MM.1S (cell line): ENCODE results near the gene HES5.

Experiments used
- DNase-seq: peaks from one replicate; pipeline ENCODE4 v3.0.0-alpha.2; 2015
- H2AFZ ChIP-seq: fragments of 300-600 bp; sonication (generic); 2 replicates; pipeline ENCODE4 v1.6.0; 2016; ENCODE audit warnings: antibody characterized with exemption, low read length
- H3F3A ChIP-seq: fragments of 300-600 bp; sonication (generic); 2 replicates; pipeline ENCODE4 v1.6.1; 2016; ENCODE audit warnings: mild to moderate bottlenecking, antibody characterized with exemption, low read length, moderate library complexity, mixed read lengths; ENCODE audit not compliant: insufficient read depth
- H3K27ac ChIP-seq: fragments of 300-600 bp; sonication (generic); 2 replicates; pipeline ENCODE4 v1.5.1; 2016; ENCODE audit warnings: mild to moderate bottlenecking, low read length
- H3K27me3 ChIP-seq: fragments of 300-600 bp; sonication (generic); replicated peaks from 2 replicates; pipeline ENCODE4 v1.6.0; 2016; ENCODE audit warnings: low read length; ENCODE audit not compliant: insufficient read depth
- H3K36me3 ChIP-seq: fragments of 300-600 bp; sonication (generic); replicated peaks from 2 replicates; pipeline ENCODE4 v1.6.1; 2016; ENCODE audit warnings: mild to moderate bottlenecking, low read length, mixed read lengths; ENCODE audit not compliant: insufficient read depth
- H3K4me1 ChIP-seq: fragments of 300-600 bp; sonication (generic); 2 replicates; pipeline ENCODE4 v1.6.1; 2016; ENCODE audit warnings: low read length, mixed read lengths
- H3K4me2 ChIP-seq: fragments of 300-600 bp; sonication (generic); 2 replicates; pipeline ENCODE4 v1.6.0; 2016; ENCODE audit warnings: low read depth, low read length
- H3K4me3 ChIP-seq: fragments of 300-600 bp; sonication (generic); 2 replicates; pipeline ENCODE4 v1.5.1; 2016; ENCODE audit warnings: low read length, mixed read lengths
- H3K79me2 ChIP-seq: fragments of 300-600 bp; sonication (generic); 2 replicates; pipeline ENCODE4 v1.6.1; 2016; ENCODE audit warnings: mixed run types, low read length, mixed read lengths
- H3K9ac ChIP-seq: fragments of 300-600 bp; sonication (generic); 2 replicates; pipeline ENCODE4 v1.6.1; 2016; ENCODE audit warnings: low read length, mixed read lengths
- H3K9me2 ChIP-seq: fragments of 300-600 bp; sonication (generic); replicated peaks from 2 replicates; pipeline ENCODE4 v1.6.1; 2016; ENCODE audit warnings: mild to moderate bottlenecking, low read length, mixed read lengths; ENCODE audit not compliant: insufficient read depth
- H3K9me3 ChIP-seq: fragments of 300-600 bp; sonication (generic); replicated peaks from 2 replicates; pipeline ENCODE4 v1.6.1; 2016; ENCODE audit warnings: mild to moderate bottlenecking, low read length, mixed read lengths; ENCODE audit not compliant: insufficient read depth
- H4K20me1 ChIP-seq: fragments of 300-600 bp; sonication (generic); 2 replicates; pipeline ENCODE4 v1.6.1; 2016; ENCODE audit warnings: mild to moderate bottlenecking, low read length, moderate library complexity, mixed read lengths; ENCODE audit not compliant: insufficient read depth
- EZH2 ChIP-seq: fragments of 300-600 bp; sonication (generic); optimal IDR thresholded peaks from 2 replicates; pipeline ENCODE3; 2017; ENCODE audit warnings: low read depth, mild to moderate bottlenecking, antibody characterized with exemption, low read length, mixed read lengths
- EZH2phosphoT487 ChIP-seq: fragments of 300-600 bp; sonication (generic); IDR thresholded peaks from 2 replicates; pipeline ENCODE4 v1.6.1; 2018; ENCODE audit warnings: antibody characterized with exemption, low read length
- TF ChIP-seq, protein P1 (sequence below): fragments of 300-600 bp; sonication (generic); IDR thresholded peaks from 2 replicates; pipeline ENCODE4 v1.5.1; 2016; ENCODE audit warnings: antibody characterized with exemption, low read length, mixed read lengths

The HES5 gene

DNA sequence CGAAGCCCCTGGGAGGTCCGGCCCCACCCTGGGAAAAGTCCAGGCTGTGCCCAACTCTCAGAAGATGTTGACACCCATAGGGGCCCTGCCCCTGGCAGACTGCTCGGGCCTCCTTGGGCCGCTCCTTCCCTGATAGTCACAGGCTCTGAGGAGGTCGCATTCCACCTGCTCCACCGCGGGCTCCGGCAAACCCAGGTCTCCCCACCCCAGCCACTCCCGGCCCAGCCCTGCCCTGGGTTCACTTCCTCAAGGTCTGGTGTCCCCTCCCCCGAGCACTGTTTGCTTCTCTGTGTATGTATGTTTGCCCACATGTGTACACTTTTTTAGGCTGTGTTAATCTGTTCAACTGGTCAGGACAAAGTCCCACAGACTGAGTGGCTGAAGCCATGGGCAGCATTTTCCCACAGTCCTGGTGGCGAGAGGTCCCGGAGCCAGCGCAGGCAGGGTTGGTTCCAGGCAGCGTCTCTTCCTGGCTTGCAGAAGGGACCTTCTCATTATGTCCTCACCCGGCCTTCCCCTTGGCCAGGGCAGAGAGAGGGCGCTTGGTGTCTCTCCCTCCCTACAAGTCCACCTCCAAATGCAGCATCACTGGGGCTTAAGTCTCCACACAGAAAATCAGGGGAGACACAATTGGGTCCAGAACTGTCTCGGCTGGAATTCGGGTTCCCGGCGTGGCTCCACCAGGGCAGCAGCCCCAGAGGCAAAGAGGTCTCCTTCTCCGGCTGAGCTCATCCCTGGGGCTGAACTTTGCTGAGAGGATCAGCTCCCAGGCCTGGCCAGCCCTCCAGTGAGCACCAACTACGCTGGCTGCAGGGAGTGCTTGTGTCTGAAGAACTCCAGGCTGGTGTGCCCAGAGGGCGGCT lies 46.0 kb upstream of the HES5 start:
- Histone ChIP-seq H3K4me1 (peaks cover 8% of the 10 kb centered on the region; the same call in 1 of the 2 replicates), H3K4me2 (no peak overlapping the region), H3K4me3 (no peak overlapping the region), H3K27me3 (peaks cover 78% of the 10 kb centered on the region), H3K79me2 (no peaks in the 10 kb centered on the region), H4K20me1 (no peaks in the 10 kb centered on the region), H3K36me3 (no peaks in the 10 kb centered on the region), H2AFZ (no peak overlapping the region), H3K9me2 (no peaks in the 10 kb centered on the region), H3F3A (0 out of 2 replicates have a peak, but pooled peaks cover 4% of the 10 kb centered on the region), H3K9ac (no peak overlapping the region), H3K9me3 (no peaks in the 10 kb centered on the region), H3K27ac (no peak overlapping the region)
- DNase-seq: no peak
- TF ChIP-seq EZH2phosphoT487: no peak
- TF ChIP-seq, protein P1, sequence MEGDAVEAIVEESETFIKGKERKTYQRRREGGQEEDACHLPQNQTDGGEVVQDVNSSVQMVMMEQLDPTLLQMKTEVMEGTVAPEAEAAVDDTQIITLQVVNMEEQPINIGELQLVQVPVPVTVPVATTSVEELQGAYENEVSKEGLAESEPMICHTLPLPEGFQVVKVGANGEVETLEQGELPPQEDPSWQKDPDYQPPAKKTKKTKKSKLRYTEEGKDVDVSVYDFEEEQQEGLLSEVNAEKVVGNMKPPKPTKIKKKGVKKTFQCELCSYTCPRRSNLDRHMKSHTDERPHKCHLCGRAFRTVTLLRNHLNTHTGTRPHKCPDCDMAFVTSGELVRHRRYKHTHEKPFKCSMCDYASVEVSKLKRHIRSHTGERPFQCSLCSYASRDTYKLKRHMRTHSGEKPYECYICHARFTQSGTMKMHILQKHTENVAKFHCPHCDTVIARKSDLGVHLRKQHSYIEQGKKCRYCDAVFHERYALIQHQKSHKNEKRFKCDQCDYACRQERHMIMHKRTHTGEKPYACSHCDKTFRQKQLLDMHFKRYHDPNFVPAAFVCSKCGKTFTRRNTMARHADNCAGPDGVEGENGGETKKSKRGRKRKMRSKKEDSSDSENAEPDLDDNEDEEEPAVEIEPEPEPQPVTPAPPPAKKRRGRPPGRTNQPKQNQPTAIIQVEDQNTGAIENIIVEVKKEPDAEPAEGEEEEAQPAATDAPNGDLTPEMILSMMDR: no peak
- TF ChIP-seq EZH2: no peak

DNA sequence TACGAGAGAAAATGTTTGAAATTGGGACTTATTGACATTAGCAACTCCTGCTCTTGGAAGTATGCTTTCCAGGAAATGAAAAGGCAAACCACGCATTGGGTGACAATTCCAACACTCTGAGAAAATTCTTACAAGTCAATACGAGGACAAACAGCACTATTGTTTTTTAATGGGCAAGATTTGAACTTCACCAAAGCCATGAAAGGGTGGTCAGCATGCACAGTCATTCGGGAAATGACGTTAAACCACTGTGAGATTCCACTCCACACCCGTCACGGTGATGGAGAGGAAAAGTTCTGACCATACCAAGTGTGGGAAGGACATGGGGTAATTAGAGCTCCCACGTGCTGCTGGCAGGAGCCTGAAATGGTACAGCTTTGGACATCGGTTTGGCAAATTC lies 44.3 kb upstream of the HES5 start:
- no peak for TF ChIP-seq EZH2
- no peak for TF ChIP-seq EZH2phosphoT487
- TF ChIP-seq, protein P1: no peak
- Histone ChIP-seq H3K4me2 (no peak overlapping the region), H3K4me3 (no peak overlapping the region), H3K9me3 (no peaks in the 10 kb centered on the region), H3K27me3 (peaks cover 78% of the 10 kb centered on the region), H3K36me3 (no peaks in the 10 kb centered on the region), H4K20me1 (no peaks in the 10 kb centered on the region), H2AFZ (no peak overlapping the region), H3K79me2 (no peaks in the 10 kb centered on the region), H3K27ac (no peak overlapping the region), H3F3A (0 out of 2 replicates have a peak, but pooled peaks cover 4% of the 10 kb centered on the region), H3K9me2 (no peaks in the 10 kb centered on the region), H3K9ac (no peak overlapping the region), H3K4me1 (peaks cover 8% of the 10 kb centered on the region; the same call in 1 of the 2 replicates)
- DNase-seq: no peak

DNA sequence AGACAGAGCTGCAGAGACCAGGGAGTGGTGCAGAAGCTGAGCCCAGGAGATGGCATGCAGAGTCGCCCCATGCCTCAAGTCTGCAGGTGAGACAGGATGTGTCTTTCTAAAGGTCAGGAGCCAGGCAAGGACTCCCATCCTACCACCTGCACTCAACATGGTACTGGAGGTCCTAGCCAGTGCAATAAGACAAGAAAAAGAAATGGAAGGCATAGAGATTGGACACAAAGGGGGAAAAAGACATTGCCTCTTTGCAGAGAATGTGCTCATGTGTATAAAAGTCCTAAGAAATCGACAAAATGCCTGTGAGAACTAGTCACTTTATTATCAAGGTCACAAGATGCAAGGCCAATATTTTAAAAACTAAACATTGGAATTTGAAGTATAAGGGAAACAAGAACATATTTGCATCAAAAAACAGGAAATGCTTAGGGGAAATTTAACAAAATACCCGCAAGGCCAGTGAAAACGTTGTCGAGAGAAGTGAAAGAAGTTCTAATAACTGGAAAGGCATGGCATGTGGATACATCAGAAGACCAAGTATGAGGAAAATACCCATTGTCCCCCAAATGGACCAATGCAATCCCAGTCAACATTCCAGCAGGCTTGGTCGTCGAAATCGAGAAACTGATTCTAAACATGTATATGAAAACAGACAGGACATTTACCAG lies 43.3 kb upstream of the HES5 start:
- Histone ChIP-seq H3K27ac (no peak overlapping the region), H3K4me1 (peaks cover 4% of the 10 kb centered on the region; the same call in 1 of the 2 replicates), H3K79me2 (no peaks in the 10 kb centered on the region), H3K9ac (no peak overlapping the region), H4K20me1 (no peaks in the 10 kb centered on the region), H2AFZ (no peak overlapping the region), H3K36me3 (no peaks in the 10 kb centered on the region), H3K9me2 (no peaks in the 10 kb centered on the region), H3K4me3 (no peak overlapping the region), H3F3A (no peaks in the 10 kb centered on the region), H3K27me3 (peaks cover 76% of the 10 kb centered on the region), H3K4me2 (no peak overlapping the region), H3K9me3 (no peaks in the 10 kb centered on the region)
- DNase-seq: no peak
- TF ChIP-seq EZH2phosphoT487 (no peak), EZH2 (no peak)
- TF ChIP-seq, protein P1: no peak
